Esophagus squamous epithelium (tissue), 4 donors: ENCODE results near the gene GALNT7.

ENCODE experiments used
- CTCF ChIP-seq, 6 experiments: fragments of 450-650 bp in 4 of 6; fragments of 200-600 bp in 2 of 6; sonication (generic) in 2 of 6; IDR thresholded peaks; one replicate each; pipeline ENCODE4 v1.5.1; 2016 to 2019; ENCODE audit warnings: antibody characterized with exemption in 6 of 6, mild to moderate bottlenecking in 4 of 6, moderate library complexity in 4 of 6
- POLR2A ChIP-seq, 4 donors: fragments of 450-650 bp; IDR thresholded peaks; one replicate each; pipeline ENCODE4 v1.6.1; 2017; ENCODE audit warnings: antibody characterized with exemption in 4 of 4, mild to moderate bottlenecking in 4 of 4, moderate library complexity in 3 of 4

- TF ChIP-seq POLR2A (IDR thresholded peaks at IDR 0.05) (no peak), CTCF (IDR thresholded peaks at IDR 0.05) (no peak)
Measured at GRCh38 chr4:173287486-173287885, 118.9 kb downstream of the GALNT7 start.
